ENCODE results near the gene ECHS1.

Gene ECHS1

DNA sequence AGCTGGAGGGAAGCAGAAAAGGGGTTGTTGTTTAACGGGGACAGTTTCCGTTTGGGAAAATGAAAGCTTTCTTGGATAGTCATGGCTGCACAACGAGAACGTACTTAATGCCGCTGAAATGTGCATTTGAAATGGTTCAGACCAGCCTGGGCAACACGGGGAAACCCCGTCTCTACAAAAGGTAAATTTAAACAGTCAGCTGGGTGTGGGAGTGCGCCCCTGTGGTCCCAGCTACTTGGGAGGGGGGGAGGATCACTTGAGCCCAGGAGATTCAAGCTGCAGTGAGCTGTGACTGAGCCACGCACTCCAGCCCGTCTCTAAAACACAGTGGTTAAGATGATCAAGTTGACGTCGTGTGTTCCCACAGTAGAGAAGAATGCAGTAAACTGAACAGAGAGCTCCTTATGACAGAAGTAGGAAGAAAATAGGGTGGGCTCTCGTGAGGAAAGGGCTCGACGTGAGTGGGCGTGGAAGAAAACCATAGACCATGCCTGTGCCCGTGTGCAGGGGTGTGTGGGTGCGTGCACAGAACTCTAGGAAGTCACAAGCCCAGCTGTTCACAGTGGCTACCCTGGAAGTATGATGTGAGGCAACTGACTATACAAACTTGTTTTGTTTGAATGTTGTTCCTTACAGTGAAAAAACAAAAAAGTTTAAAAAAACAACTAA is 11.2 kb downstream of the ECHS1 start:
- TF ChIP-seq POLR2A (IDR thresholded peaks at IDR 0.05; ENCODE audit: extremely low read depth, insufficient read length), result no peak
- TF ChIP-seq MYC (IDR thresholded peaks at IDR 0.05; ENCODE audit: low read depth, low read length), result no peak
- TF ChIP-seq, protein P1, sequence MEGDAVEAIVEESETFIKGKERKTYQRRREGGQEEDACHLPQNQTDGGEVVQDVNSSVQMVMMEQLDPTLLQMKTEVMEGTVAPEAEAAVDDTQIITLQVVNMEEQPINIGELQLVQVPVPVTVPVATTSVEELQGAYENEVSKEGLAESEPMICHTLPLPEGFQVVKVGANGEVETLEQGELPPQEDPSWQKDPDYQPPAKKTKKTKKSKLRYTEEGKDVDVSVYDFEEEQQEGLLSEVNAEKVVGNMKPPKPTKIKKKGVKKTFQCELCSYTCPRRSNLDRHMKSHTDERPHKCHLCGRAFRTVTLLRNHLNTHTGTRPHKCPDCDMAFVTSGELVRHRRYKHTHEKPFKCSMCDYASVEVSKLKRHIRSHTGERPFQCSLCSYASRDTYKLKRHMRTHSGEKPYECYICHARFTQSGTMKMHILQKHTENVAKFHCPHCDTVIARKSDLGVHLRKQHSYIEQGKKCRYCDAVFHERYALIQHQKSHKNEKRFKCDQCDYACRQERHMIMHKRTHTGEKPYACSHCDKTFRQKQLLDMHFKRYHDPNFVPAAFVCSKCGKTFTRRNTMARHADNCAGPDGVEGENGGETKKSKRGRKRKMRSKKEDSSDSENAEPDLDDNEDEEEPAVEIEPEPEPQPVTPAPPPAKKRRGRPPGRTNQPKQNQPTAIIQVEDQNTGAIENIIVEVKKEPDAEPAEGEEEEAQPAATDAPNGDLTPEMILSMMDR (IDR thresholded peaks at IDR 0.05; ENCODE audit: low read depth, low read length), result no peak
- TF ChIP-seq, protein P2, sequence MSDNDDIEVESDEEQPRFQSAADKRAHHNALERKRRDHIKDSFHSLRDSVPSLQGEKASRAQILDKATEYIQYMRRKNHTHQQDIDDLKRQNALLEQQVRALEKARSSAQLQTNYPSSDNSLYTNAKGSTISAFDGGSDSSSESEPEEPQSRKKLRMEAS (IDR thresholded peaks at IDR 0.05; ENCODE audit: low read depth, low read length), result no peak
- DNase-seq (ENCODE audit: low read depth), result no peak
- no peak overlapping the region for H3K4me3 ChIP-seq (ENCODE audit: low read depth, low read length)

DNA sequence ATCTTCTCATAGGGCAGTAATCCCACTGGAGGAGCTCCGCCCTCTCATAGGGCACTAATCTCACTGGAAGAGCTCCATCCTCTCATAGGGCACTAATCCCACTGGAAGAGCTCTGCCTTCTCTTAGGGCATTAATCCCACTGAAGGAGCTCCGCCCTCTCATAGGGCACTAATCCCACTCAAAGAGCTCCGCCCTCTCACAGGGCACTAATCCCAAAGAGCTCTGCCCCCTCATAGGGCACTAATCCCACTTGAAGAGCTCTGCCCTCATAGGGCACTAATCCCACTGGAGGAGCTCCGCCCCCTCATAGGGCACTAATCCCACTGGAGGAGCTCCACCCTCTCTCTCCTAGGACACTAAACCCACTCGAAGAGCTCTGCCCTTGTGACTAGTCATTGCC is 11.9 kb downstream of the ECHS1 start:
- TF ChIP-seq, protein P2 (IDR thresholded peaks at IDR 0.05; ENCODE audit: low read depth, low read length), result no peak
- TF ChIP-seq MYC (IDR thresholded peaks at IDR 0.05; ENCODE audit: low read depth, low read length), result no peak
- TF ChIP-seq POLR2A (IDR thresholded peaks at IDR 0.05; ENCODE audit: extremely low read depth, insufficient read length), result no peak
- TF ChIP-seq, protein P1 (IDR thresholded peaks at IDR 0.05; ENCODE audit: low read depth, low read length), result no peak
- no peak overlapping the region for H3K4me3 ChIP-seq (ENCODE audit: low read depth, low read length)
- DNase-seq (ENCODE audit: low read depth), result no peak

DNA sequence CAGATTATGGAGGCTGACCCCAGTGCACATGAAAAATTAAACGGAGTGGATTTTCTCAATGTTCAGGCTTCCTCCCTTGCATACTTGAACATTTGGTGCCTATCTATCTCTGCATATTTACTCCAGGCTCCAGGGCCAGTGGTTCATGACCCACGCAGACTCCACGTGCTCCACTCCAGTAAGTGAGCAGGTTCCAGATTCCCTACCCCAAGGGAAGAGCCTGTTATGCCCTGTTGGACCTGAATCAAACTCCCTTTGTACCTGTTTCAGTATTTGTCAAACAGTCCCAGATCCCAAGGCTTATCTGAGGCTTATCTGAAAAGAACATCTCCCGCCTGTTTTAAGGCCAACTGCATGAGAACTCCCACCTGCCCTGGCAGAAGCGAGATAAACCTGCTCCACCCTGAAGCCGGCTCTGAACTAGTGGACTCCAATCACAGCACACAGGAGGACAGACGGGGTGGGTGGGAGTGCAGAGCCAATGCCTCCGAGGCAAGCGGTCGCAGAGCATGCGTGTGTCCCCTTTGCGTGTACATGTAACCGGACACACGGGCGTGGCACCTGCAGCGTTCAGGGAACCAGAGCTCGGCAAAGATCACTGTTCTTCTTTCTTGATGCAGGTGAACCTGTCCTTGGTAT is 13.1 kb downstream of the ECHS1 start:
- H3K4me3 ChIP-seq (ENCODE audit: low read depth, low read length), result no peak overlapping the region
- TF ChIP-seq POLR2A (IDR thresholded peaks at IDR 0.05; ENCODE audit: extremely low read depth, insufficient read length) (no peak), MYC (IDR thresholded peaks at IDR 0.05; ENCODE audit: low read depth, low read length) (no peak)
- TF ChIP-seq, protein P1 (IDR thresholded peaks at IDR 0.05; ENCODE audit: low read depth, low read length), result no peak
- TF ChIP-seq, protein P2 (IDR thresholded peaks at IDR 0.05; ENCODE audit: low read depth, low read length), result no peak
- no peak for DNase-seq (ENCODE audit: low read depth)

DNA sequence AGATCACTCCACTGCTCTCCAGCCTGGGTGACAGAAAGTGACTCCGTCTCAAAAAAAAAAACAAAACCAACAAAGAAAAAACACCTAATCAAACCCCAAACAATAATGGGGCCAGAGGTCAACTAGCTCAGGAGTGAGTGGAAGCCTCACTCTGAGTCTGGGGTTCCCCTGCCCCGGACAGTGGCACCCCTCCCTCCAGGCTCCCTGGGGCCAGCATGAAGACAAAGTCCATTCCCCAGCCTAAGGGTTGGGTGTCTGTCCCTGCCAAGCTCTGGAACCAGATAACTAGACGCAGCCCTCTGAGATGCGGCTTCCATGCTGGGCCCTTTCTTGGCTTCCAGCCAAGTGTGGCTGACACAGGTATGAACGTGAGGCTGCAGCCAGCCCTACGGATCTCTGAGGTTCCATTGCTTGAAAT is 13.6 kb downstream of the ECHS1 start:
- TF ChIP-seq, protein P2 (IDR thresholded peaks at IDR 0.05; ENCODE audit: low read depth, low read length), result no peak
- TF ChIP-seq MYC (IDR thresholded peaks at IDR 0.05; ENCODE audit: low read depth, low read length) (no peak), POLR2A (IDR thresholded peaks at IDR 0.05; ENCODE audit: extremely low read depth, insufficient read length) (no peak)
- TF ChIP-seq, protein P1 (IDR thresholded peaks at IDR 0.05; ENCODE audit: low read depth, low read length), result no peak
- DNase-seq (ENCODE audit: low read depth), result no peak
- H3K4me3 ChIP-seq (ENCODE audit: low read depth, low read length), result no peak overlapping the region

DNA sequence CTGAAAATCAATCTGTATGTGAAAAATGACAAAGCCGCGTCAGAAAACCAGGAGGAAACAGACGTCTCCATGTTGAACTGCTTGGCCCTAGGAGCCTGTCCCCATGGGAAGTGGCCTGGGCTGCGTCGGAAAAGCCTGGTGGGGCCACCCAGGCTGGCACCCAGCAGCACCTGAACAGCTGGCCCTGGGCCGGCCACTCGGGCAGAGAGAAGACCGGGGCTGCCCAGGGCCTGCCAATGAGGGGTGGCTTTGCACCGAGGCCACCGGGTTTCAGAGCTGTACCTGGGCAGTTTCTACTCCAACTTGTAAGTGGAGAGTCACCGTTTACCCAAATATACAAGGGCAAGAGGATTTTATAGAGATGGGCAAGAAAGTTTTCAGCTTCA is 14.2 kb downstream of the ECHS1 start:
- TF ChIP-seq, protein P2 (IDR thresholded peaks at IDR 0.05; ENCODE audit: low read depth, low read length), result no peak
- TF ChIP-seq MYC (IDR thresholded peaks at IDR 0.05; ENCODE audit: low read depth, low read length), result no peak
- TF ChIP-seq, protein P1 (IDR thresholded peaks at IDR 0.05; ENCODE audit: low read depth, low read length), result no peak
- no peak for TF ChIP-seq POLR2A (IDR thresholded peaks at IDR 0.05; ENCODE audit: extremely low read depth, insufficient read length)
- H3K4me3 ChIP-seq (ENCODE audit: low read depth, low read length), result no peak overlapping the region
- DNase-seq (ENCODE audit: low read depth), result no peak
